ENCODE data around the gene BBC3.

DNA sequence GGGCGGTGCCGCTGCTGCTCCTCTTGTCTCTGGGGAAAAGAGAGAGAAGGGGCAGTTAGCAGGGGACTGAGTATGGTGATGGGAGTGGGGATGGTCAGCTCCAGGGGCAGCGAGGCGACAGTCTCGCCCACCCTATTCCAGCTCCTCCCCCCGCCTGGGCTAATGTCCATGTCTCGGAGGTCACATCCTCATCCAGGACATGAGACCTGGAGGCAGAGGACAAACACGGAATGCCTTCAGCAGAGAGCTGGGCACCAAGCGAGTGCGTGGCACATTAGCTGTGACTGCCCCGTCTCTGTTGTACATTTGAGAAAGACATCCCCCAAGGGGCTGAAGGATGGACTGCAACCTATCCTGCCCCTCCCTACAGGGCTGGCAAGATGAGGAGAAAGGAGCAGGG, 9.1 kb downstream of the BBC3 start:
- TF ChIP-seq, protein P1, sequence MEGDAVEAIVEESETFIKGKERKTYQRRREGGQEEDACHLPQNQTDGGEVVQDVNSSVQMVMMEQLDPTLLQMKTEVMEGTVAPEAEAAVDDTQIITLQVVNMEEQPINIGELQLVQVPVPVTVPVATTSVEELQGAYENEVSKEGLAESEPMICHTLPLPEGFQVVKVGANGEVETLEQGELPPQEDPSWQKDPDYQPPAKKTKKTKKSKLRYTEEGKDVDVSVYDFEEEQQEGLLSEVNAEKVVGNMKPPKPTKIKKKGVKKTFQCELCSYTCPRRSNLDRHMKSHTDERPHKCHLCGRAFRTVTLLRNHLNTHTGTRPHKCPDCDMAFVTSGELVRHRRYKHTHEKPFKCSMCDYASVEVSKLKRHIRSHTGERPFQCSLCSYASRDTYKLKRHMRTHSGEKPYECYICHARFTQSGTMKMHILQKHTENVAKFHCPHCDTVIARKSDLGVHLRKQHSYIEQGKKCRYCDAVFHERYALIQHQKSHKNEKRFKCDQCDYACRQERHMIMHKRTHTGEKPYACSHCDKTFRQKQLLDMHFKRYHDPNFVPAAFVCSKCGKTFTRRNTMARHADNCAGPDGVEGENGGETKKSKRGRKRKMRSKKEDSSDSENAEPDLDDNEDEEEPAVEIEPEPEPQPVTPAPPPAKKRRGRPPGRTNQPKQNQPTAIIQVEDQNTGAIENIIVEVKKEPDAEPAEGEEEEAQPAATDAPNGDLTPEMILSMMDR (IDR thresholded peaks at IDR 0.05): no peak
- TF ChIP-seq POLR2A (IDR thresholded peaks at IDR 0.05): no peak
